Calu3 (cell line): ENCODE measurements around the gene BRI3. TPM values are rescaled to one million over a fixed set of nuclear protein-coding genes. Genes with fewer than 3 reads are reported as not detected.

ENCODE experiments used
- BruUV-seq: library from RNA; stranded (reverse); fragments of 400-500 nt; replicated peaks from 2 replicates; lab custom pipeline; 2021; lab: Mats Ljungman, UMichigan
- CTCF ChIA-PET: fragments of 300-600 bp; sonication (Branson Sonifier 250); formaldehyde crosslinking; loops from one replicate; lab custom pipeline; 2022; ENCODE audit warnings: antibody characterized with exemption; lab: Charles Lee
- DNase-seq: peaks from one replicate; pipeline ENCODE4 v3.0.0; 2022
- H3K27ac Mint-ChIP-seq: one replicate; pipeline ENCODE4 v1.8.0; 2022; ENCODE audit warnings: mixed read lengths; ENCODE audit not compliant: unreplicated experiment
- H3K27me3 Mint-ChIP-seq: one replicate; pipeline ENCODE4 v1.8.0; 2022; ENCODE audit warnings: mixed read lengths; ENCODE audit not compliant: unreplicated experiment
- H3K36me3 Mint-ChIP-seq: one replicate; pipeline ENCODE4 v1.8.0; 2022; ENCODE audit warnings: mild to moderate bottlenecking, moderate library complexity, mixed read lengths; ENCODE audit not compliant: insufficient read depth, unreplicated experiment
- H3K4me1 Mint-ChIP-seq: one replicate; pipeline ENCODE4 v1.8.0; 2022; ENCODE audit warnings: mild to moderate bottlenecking, low read depth, mixed read lengths; ENCODE audit not compliant: unreplicated experiment
- H3K4me3 Mint-ChIP-seq: one replicate; pipeline ENCODE4 v1.8.0; 2022; ENCODE audit warnings: mild to moderate bottlenecking, low read depth, moderate library complexity, mixed read lengths; ENCODE audit not compliant: unreplicated experiment
- H3K9me3 Mint-ChIP-seq: one replicate; pipeline ENCODE4 v1.8.0; 2022; ENCODE audit warnings: low read depth, mixed read lengths; ENCODE audit not compliant: unreplicated experiment
- intact Hi-C: fragments of 100-400 bp; cut with micrococcal nuclease; formaldehyde crosslinking; loops from one replicate; pipeline ENCODE4 v1.10.0; 2022; ENCODE audit not compliant: unreplicated experiment
- total RNA-seq: library from RNA; stranded (reverse); gene quantifications from 2 replicates; pipeline ENCODE4 v1.2.3, GENCODE V29; 2022
- TF ChIP-seq, protein P1 (sequence below): fragments of 200-600 bp; IDR thresholded peaks from one replicate; pipeline ENCODE4 v1.8.0; 2022; ENCODE audit warnings: antibody characterized with exemption; ENCODE audit not compliant: unreplicated experiment

Gene BRI3
- total RNA-seq, 1 experiment from 2014 or later = 101 TPM

DNA sequence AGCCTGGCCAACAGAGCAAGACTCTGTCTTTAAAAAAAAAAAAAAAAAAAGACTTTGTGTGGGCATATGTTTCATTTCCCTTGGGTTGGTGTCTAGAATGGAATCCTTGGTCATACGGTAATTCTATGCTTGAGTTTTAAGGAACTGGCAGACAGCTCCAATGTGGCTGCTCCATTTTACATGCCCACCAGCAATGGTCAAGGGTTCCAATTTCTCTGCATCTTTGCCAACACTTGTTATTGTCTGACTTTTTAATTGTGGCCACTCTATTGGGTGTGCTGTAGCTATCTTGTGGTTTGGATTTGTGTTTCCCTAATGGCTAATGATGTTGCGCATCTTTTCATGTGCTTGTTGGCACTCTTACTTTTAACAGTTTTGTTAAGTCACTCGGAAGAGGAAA lies 57.6 kb downstream of the BRI3 start:
- Mint-ChIP-seq H3K4me3 (no peak overlapping the region), H3K27ac (no peak overlapping the region), H3K9me3 (no peaks in the 10 kb centered on the region), H3K36me3 (peaks cover 14% of the 10 kb centered on the region), H3K4me1 (no peaks in the 10 kb centered on the region), H3K27me3 (no peaks in the 10 kb centered on the region)
- intact Hi-C loops = no loop called here
- TF ChIP-seq, protein P1, sequence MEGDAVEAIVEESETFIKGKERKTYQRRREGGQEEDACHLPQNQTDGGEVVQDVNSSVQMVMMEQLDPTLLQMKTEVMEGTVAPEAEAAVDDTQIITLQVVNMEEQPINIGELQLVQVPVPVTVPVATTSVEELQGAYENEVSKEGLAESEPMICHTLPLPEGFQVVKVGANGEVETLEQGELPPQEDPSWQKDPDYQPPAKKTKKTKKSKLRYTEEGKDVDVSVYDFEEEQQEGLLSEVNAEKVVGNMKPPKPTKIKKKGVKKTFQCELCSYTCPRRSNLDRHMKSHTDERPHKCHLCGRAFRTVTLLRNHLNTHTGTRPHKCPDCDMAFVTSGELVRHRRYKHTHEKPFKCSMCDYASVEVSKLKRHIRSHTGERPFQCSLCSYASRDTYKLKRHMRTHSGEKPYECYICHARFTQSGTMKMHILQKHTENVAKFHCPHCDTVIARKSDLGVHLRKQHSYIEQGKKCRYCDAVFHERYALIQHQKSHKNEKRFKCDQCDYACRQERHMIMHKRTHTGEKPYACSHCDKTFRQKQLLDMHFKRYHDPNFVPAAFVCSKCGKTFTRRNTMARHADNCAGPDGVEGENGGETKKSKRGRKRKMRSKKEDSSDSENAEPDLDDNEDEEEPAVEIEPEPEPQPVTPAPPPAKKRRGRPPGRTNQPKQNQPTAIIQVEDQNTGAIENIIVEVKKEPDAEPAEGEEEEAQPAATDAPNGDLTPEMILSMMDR = no peak
- CTCF ChIA-PET = no interaction called here
- BruUV-seq = no TSS peak
- DNase-seq = no peak

GRCh38 chr7:98341106-98341505 lies 59.6 kb downstream of the BRI3 start:
- no peaks in the 10 kb centered on the region for H3K27me3 Mint-ChIP-seq
- no peak overlapping the region for H3K4me3 Mint-ChIP-seq
- CTCF ChIA-PET = interaction anchor here (0.6 to 0.7 kb wide), 3 partner anchors 25 to 41 kb away, joined by 3 read pairs; no protein-coding TSS in a partner anchor
- H3K27ac Mint-ChIP-seq = no peak overlapping the region
- H3K4me1 Mint-ChIP-seq = no peaks in the 10 kb centered on the region
- intact Hi-C loops = no loop called here
- peaks cover 5% of the 10 kb centered on the region for H3K36me3 Mint-ChIP-seq
- no peaks in the 10 kb centered on the region for H3K9me3 Mint-ChIP-seq
- TF ChIP-seq, protein P1 = no peak
- DNase-seq = no peak
- no TSS peak for BruUV-seq

Other genes starting within 250 kb of the BRI3 start
- gene LMTK2, start 174.8 kb upstream of the BRI3 start, total RNA-seq = 28.6 and 29.9 TPM in 2 replicates
- gene BHLHA15, start 70.2 kb upstream of the BRI3 start, total RNA-seq = 1.7 and 1.8 TPM in 2 replicates
- 12.9 and 13.2 TPM in 2 replicates for gene TECPR1, start 29.5 kb upstream of the BRI3 start, total RNA-seq
- 55.8 and 63.8 TPM in 2 replicates for gene BAIAP2L1, start 119.4 kb downstream of the BRI3 start, total RNA-seq